ENCODE measurements around the gene FYN.
A peak's percentile ranks its signal among the peaks of the same experiment; 100 is the strongest.

The FYN gene

GRCh38 chr6:111710911-111711310, 162.3 kb downstream of the FYN start:
- no peak for DNase-seq (ENCODE audit: low read depth in 2 of 2)

- no peak for DNase-seq (ENCODE audit: low read depth in 2 of 2)
These were observed 162.8 kb downstream of the FYN start for GRCh38 chr6:111710439-111710838.

GRCh38 chr6:111709615-111710398, 163.4 kb downstream of the FYN start:
- peak; percentile 26 to 32 for DNase-seq (ENCODE audit: low read depth in 2 of 2)

GRCh38 chr6:111709201-111709600, 164.1 kb downstream of the FYN start:
- no peak for DNase-seq (ENCODE audit: low read depth in 2 of 2)

GRCh38 chr6:111707773-111708172, 165.5 kb downstream of the FYN start:
- no peak for DNase-seq (ENCODE audit: low read depth in 2 of 2)

GRCh38 chr6:111706841-111707391, 166.3 kb downstream of the FYN start:
- DNase-seq (ENCODE audit: low read depth in 2 of 2) = no peak

GRCh38 chr6:111703723-111704122, 169.5 kb downstream of the FYN start:
- no peak for DNase-seq (ENCODE audit: low read depth in 2 of 2)

GRCh38 chr6:111702268-111702667, 171.0 kb downstream of the FYN start:
- DNase-seq (ENCODE audit: low read depth in 2 of 2) = no peak

GRCh38 chr6:111701146-111701545, 172.1 kb downstream of the FYN start:
- DNase-seq (ENCODE audit: low read depth in 2 of 2) = no peak

- DNase-seq (ENCODE audit: low read depth in 2 of 2) = no peak
These were observed 173.0 kb downstream of the FYN start for GRCh38 chr6:111700135-111700690.

GRCh38 chr6:111699123-111699522, 174.1 kb downstream of the FYN start:
- no peak for DNase-seq (ENCODE audit: low read depth in 2 of 2)

- no peak for DNase-seq (ENCODE audit: low read depth in 2 of 2)
These were observed 176.4 kb downstream of the FYN start for GRCh38 chr6:111696814-111697213.

- DNase-seq (ENCODE audit: low read depth in 2 of 2) = no peak
These were observed 180.7 kb downstream of the FYN start for GRCh38 chr6:111692327-111693164.

GRCh38 chr6:111691345-111692225, 181.7 kb downstream of the FYN start:
- DNase-seq (ENCODE audit: low read depth in 2 of 2) = no peak

GRCh38 chr6:111689946-111690345, 183.3 kb downstream of the FYN start:
- DNase-seq (ENCODE audit: low read depth in 2 of 2) = no peak

GRCh38 chr6:111689419-111689818, 183.8 kb downstream of the FYN start:
- no peak for DNase-seq (ENCODE audit: low read depth in 2 of 2)

- DNase-seq (ENCODE audit: low read depth in 2 of 2) = no peak
These were observed 184.9 kb downstream of the FYN start for GRCh38 chr6:111688331-111688730.

GRCh38 chr6:111687652-111688051, 185.6 kb downstream of the FYN start:
- DNase-seq (ENCODE audit: low read depth in 2 of 2) = no peak

GRCh38 chr6:111686932-111687266, 186.4 kb downstream of the FYN start:
- DNase-seq (ENCODE audit: low read depth in 2 of 2) = no peak

GRCh38 chr6:111686249-111686931, 186.9 kb downstream of the FYN start:
- no peak for DNase-seq (ENCODE audit: low read depth in 2 of 2)

- no peak for DNase-seq (ENCODE audit: low read depth in 2 of 2)
These were observed 187.7 kb downstream of the FYN start for GRCh38 chr6:111685526-111685925.

Measured in stimulated activated CD4-positive, alpha-beta T cell treated with anti-CD3 and anti-CD28 coated beads, Interleukin-1b, Interleukin-23, amount 100 ng/mL, for 4 hours (primary cell).